ENCODE results near the gene CA11.
"Not testable (repeated sequence)": the region's sequence is repeated elsewhere in the genome, so short reads cannot be mapped to it uniquely, and the experiment has no call there.

DNA sequence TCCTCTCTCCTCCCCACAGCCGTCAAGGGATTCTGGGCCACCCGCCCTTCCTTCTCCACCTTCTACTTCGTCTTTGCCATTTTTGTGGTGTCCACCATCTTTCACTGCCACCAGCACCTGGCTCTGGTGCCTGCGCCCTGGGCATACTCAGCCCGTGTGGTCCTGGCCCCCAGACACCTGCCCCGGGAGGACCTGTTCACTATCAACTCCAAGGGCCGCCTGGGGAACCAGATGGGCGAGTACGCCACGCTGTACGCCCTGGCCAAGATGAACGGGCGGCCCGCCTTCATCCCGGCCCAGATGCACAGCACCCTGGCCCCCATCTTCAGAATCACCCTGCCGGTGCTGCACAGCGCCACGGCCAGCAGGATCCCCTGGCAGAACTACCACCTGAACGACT is 34.0 kb upstream of the CA11 start:
- not testable (repeated sequence) for TF ChIP-seq POLR2A (IDR thresholded peaks at IDR 0.05; ENCODE audit: low read depth)
- TF ChIP-seq, protein P1, sequence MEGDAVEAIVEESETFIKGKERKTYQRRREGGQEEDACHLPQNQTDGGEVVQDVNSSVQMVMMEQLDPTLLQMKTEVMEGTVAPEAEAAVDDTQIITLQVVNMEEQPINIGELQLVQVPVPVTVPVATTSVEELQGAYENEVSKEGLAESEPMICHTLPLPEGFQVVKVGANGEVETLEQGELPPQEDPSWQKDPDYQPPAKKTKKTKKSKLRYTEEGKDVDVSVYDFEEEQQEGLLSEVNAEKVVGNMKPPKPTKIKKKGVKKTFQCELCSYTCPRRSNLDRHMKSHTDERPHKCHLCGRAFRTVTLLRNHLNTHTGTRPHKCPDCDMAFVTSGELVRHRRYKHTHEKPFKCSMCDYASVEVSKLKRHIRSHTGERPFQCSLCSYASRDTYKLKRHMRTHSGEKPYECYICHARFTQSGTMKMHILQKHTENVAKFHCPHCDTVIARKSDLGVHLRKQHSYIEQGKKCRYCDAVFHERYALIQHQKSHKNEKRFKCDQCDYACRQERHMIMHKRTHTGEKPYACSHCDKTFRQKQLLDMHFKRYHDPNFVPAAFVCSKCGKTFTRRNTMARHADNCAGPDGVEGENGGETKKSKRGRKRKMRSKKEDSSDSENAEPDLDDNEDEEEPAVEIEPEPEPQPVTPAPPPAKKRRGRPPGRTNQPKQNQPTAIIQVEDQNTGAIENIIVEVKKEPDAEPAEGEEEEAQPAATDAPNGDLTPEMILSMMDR (IDR thresholded peaks at IDR 0.05), result not testable (repeated sequence)

All from esophagus muscularis mucosa (tissue), 3 donors.